Naive thymus-derived CD8-positive, alpha-beta T cell (primary cell): Measurements from ENCODE around the gene PRKRA. TPM values are rescaled to one million over a fixed set of nuclear protein-coding genes. Genes with fewer than 3 reads are reported as not detected.
"Not testable (repeated sequence)": the region's sequence is repeated elsewhere in the genome, so short reads cannot be mapped to it uniquely, and the experiment has no call there.

Experiments used
- ATAC-seq, 2 donors: fragments of 150-1000 bp; cut with Tn5 transposase in 1 of 2; sonication (Bioruptor Pico), chemical (Tn5 transposase) in 1 of 2; 1 replicate in 1 of 2; 2 replicates in 1 of 2; pipeline ENCODE4 v1.10.0; 2021; ENCODE audit warnings: mild to moderate bottlenecking in 2 of 2, moderate library complexity in 2 of 2
- POLR2A ChIA-PET: fragments of 350-600 bp; sonication (Branson Sonifier 250); formaldehyde crosslinking; loops from one replicate; lab custom pipeline; 2021; ENCODE audit warnings: antibody characterized with exemption; lab: Charles Lee
- DNase-seq, 10 donors: peaks; one replicate each; pipeline versions ENCODE4 v3.0.0 to v3.0.0-alpha.2; 2020 to 2022
- H3K27ac Mint-ChIP-seq, 10 donors: one replicate each; pipeline ENCODE4 v1.8.0; 2020 to 2022; ENCODE audit warnings: mild to moderate bottlenecking in 10 of 10, mixed read lengths in 10 of 10, moderate library complexity in 4 of 10, inconsistent platforms in 1 of 10
- H3K27me3 Mint-ChIP-seq, 5 donors: one replicate each; pipeline ENCODE4 v1.8.0; 2021 to 2022; ENCODE audit warnings: mixed read lengths in 5 of 5
- H3K36me3 Mint-ChIP-seq, 3 donors: one replicate each; pipeline ENCODE4 v1.8.0; 2020 to 2022; ENCODE audit warnings: mixed read lengths in 3 of 3, mild to moderate bottlenecking in 2 of 3, inconsistent platforms in 1 of 3
- H3K4me1 Mint-ChIP-seq, 4 donors: one replicate each; pipeline ENCODE4 v1.8.0; 2021 to 2022; ENCODE audit warnings: mixed read lengths in 4 of 4
- H3K4me3 Mint-ChIP-seq, 10 donors: one replicate each; pipeline ENCODE4 v1.8.0; 2020 to 2022; ENCODE audit warnings: mild to moderate bottlenecking in 10 of 10, mixed read lengths in 10 of 10, moderate library complexity in 6 of 10, inconsistent platforms in 1 of 10
- H3K9me3 Mint-ChIP-seq, 9 donors: one replicate each; pipeline ENCODE4 v1.8.0; 2020 to 2022; ENCODE audit warnings: mixed read lengths in 9 of 9, mild to moderate bottlenecking in 3 of 9, inconsistent platforms in 1 of 9, moderate library complexity in 1 of 9
- polyA plus RNA-seq, 3 donors: library from polyadenylated mRNA; unstranded; fragments of 300-500 nt; fragmentation: Illumina TruSeq; gene quantifications; one replicate each; pipeline ENCODE4 v1.2.3, GENCODE V29; 2021
- total RNA-seq, 8 experiments: library from RNA in 2 of 8; stranded (reverse) in 2 of 8; gene quantifications; one replicate each; pipeline ENCODE4 v1.2.3 and lab custom pipeline; 2021 to 2026

The PRKRA gene
- total and polyA plus RNA-seq, 5 experiments from 2014 or later: 57.4 to 74.8 (median 66.1) TPM

- POLR2A ChIA-PET: interaction anchor here (1.0 to 2.2 kb wide), 3 partner anchors 16 to 45 kb away, joined by 3 to 20 read pairs (median 7); partner anchors contain the start of genes PJVK and PRKRA
- Mint-ChIP-seq H3K27ac (peak within 1 kb of the TSS; percentile 96 to 99 (median 98)), H3K4me1 (peaks cover 20 to 48% (median 42%) of the 10 kb centered on the region in 4 donors), H3K9me3 (no peaks in the 10 kb centered on the region), H3K4me3 (peak within 1 kb of the TSS; percentile 92 to 99 (median 98)), H3K36me3 (no peaks in the 10 kb centered on the region), H3K27me3 (no peaks in the 10 kb centered on the region)
- peak; percentile 74 to 77 for ATAC-seq
- peak; percentile 78 to 92 (median 84) for DNase-seq
Observed at GRCh38 chr2:178478439-178479274, 27.7 kb upstream of the PRKRA start, which contains the start of gene FKBP7. Gene FKBP7, minus strand, starts transcription at chr2:178478600. Its CDS starts 101 bp downstream, at chr2:178478499.

DNA sequence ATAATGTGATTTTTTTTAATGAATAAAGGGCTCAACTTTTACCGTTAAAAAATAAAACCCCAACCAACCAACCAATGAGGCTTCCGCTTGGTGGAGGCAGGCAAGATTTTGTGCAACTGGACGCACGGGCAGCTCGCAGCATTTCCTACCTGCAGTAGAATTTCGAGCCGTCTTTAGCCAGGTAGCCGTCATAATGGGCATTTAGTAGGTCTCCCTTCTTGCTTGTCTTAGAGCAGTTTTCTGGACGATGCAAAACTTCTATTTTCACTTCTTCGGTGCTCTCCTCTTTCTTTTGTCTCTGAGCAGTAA lies 27.1 kb upstream of the PRKRA start:
- H3K4me1 Mint-ChIP-seq: peaks cover 23 to 44% (median 40%) of the 10 kb centered on the region in 4 donors
- POLR2A ChIA-PET: interaction anchor here (1.5 kb wide), 1 partner anchor 28 kb away, joined by 6 read pairs; the partner anchor contains the start of genes PJVK and PRKRA
- DNase-seq (no peak), ATAC-seq (no peak)
- no peaks in the 10 kb centered on the region for H3K27me3 Mint-ChIP-seq
- H3K4me3 Mint-ChIP-seq: peak overlapping the region; percentile 92 to 99 (median 98)
- H3K9me3 Mint-ChIP-seq: no peaks in the 10 kb centered on the region
- H3K27ac Mint-ChIP-seq: peak overlapping the region; percentile 96 to 99 (median 98)
- no peaks in the 10 kb centered on the region for H3K36me3 Mint-ChIP-seq

DNA sequence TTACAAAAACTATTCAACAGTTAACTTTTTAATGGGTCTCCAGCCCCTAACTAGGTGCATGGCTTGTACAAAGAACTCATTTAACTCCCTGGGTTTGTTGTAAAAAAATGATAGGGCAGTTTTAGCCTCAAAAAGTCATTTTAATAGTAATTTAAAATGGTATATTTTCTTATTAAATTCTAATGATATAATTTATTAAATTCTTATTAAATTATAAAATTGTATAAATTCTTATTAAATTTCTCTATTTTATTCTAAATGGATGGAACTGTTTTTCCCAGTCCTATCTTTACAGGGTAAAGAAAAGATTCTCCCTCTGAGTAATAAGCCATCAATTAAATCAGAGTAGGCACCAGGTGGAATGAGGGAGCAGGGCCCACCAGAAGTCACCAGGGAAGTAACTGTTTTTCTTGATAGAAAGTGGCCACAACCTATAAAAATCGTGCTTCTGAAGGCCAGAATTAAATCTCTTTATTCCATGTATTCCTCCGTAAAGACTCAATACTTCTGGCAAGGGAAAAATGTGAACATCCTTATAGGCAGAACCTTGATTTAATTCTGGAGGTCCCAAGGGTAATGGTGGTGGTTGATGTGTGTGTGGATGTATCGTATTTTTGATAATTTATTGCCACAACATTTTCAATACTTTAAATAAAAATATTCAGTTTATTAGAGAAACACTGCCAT lies 26.6 kb upstream of the PRKRA start:
- Mint-ChIP-seq H3K4me1 (peaks cover 20 to 40% (median 35%) of the 10 kb centered on the region in 4 donors), H3K27me3 (no peaks in the 10 kb centered on the region), H3K27ac (peak overlapping the region in 9 of 10 donors; percentile 31 to 99 (median 98)), H3K9me3 (no peaks in the 10 kb centered on the region), H3K36me3 (no peaks in the 10 kb centered on the region), H3K4me3 (peak overlapping the region; percentile 39 to 99 (median 98))
- DNase-seq: peak in 1 of 10 donors; percentile 11
- no peak for ATAC-seq
- POLR2A ChIA-PET: interaction anchor here (1.5 kb wide), 1 partner anchor 27 kb away, joined by 6 read pairs; the partner anchor contains the start of genes PJVK and PRKRA

- no peak for ATAC-seq
- no peak for DNase-seq
Observed at GRCh38 chr2:178476477-178476876, 25.5 kb upstream of the PRKRA start.

DNA sequence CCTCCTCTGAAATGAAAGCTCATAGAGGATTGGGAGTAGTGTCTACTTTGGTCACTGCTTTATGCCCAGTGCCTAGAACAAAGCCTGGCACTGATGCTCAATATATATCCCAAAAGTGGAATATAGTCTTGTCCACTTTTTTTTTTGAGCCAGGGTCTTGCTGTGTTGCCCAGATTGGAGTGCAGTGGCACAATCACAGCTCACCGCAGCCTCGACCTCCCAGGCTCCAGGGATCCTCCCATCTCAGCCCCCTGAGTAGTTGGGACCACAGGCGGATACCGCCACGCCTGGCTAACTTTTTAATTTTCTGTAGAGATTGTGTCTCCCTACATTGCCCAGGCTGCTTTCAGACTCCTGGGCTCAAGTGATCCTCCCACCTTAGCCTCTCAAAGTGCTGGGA lies 23.6 kb upstream of the PRKRA start:
- Mint-ChIP-seq H3K27ac (no peak overlapping the region), H3K4me1 (peaks cover 10 to 17% (median 15%) of the 10 kb centered on the region in 4 donors), H3K4me3 (no peak overlapping the region), H3K9me3 (no peaks in the 10 kb centered on the region), H3K36me3 (peaks cover 0 to under 1% (median 0%) of the 10 kb centered on the region in 3 donors), H3K27me3 (no peaks in the 10 kb centered on the region)
- no peak for DNase-seq
- POLR2A ChIA-PET: interaction anchor here (0.5 kb wide), 1 partner anchor 225 kb away, joined by 5 read pairs; no protein-coding TSS in a partner anchor
- no peak for ATAC-seq

More at GRCh38 chr2:178476477-178476876, 25.5 kb upstream of the PRKRA start:
- H3K4me1 Mint-ChIP-seq: peaks cover 12 to 29% (median 24%) of the 10 kb centered on the region in 4 donors
- peak overlapping the region in 1 of 10 donors; percentile 37 for H3K4me3 Mint-ChIP-seq
- H3K27me3 Mint-ChIP-seq: no peaks in the 10 kb centered on the region
- no peaks in the 10 kb centered on the region for H3K9me3 Mint-ChIP-seq
- H3K27ac Mint-ChIP-seq: peak overlapping the region in 3 of 10 donors; percentile 17 to 38 (median 28)
- H3K36me3 Mint-ChIP-seq: no peaks in the 10 kb centered on the region
- POLR2A ChIA-PET: interaction anchor here (1.5 kb wide), 1 partner anchor 26 kb away, joined by 6 read pairs; the partner anchor contains the start of genes PJVK and PRKRA

DNA sequence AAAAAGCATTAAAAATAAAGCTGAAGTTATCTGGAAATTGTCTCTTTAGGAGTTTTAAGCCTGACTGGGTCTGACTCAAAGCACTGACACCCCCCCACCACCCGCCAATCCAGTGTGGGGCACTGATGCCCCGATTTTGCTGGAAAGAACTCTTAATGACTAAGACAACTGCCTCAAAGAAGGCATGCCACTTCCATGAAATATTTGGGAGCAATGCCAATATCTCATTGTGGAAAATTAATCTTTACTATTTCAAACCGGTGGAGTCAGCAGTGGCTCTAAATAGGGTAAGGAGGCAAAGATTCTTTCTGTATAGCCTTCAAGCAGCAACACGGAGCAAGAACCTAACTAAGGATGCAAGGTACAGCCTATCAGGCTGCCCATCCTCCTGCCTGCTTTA lies 23.0 kb upstream of the PRKRA start:
- Mint-ChIP-seq H3K9me3 (no peaks in the 10 kb centered on the region), H3K4me3 (no peak overlapping the region), H3K27ac (peak overlapping the region in 3 of 10 donors; percentile 11 to 56 (median 53)), H3K36me3 (peaks cover 0 to 1% (median under 1%) of the 10 kb centered on the region in 3 donors), H3K27me3 (no peaks in the 10 kb centered on the region), H3K4me1 (peaks cover 8 to 10% (median 9%) of the 10 kb centered on the region in 4 donors)
- POLR2A ChIA-PET: interaction anchor here (0.5 kb wide), 1 partner anchor 226 kb away, joined by 5 read pairs; no protein-coding TSS in a partner anchor
- no peak for DNase-seq
- ATAC-seq: no peak

GRCh38 chr2:178473373-178473772 lies 22.4 kb upstream of the PRKRA start:
- Mint-ChIP-seq H3K27ac (peak overlapping the region in 1 of 10 donors; percentile 7), H3K27me3 (no peaks in the 10 kb centered on the region), H3K4me3 (no peak overlapping the region), H3K36me3 (peaks cover 0 to 4% (median 1%) of the 10 kb centered on the region in 3 donors), H3K9me3 (no peaks in the 10 kb centered on the region), H3K4me1 (peaks cover 3 to 6% (median 5%) of the 10 kb centered on the region in 4 donors)
- POLR2A ChIA-PET: interaction anchor here (0.6 kb wide), 1 partner anchor 16 kb away, joined by 3 read pairs; no protein-coding TSS in a partner anchor
- ATAC-seq (no peak), DNase-seq (no peak)

DNA sequence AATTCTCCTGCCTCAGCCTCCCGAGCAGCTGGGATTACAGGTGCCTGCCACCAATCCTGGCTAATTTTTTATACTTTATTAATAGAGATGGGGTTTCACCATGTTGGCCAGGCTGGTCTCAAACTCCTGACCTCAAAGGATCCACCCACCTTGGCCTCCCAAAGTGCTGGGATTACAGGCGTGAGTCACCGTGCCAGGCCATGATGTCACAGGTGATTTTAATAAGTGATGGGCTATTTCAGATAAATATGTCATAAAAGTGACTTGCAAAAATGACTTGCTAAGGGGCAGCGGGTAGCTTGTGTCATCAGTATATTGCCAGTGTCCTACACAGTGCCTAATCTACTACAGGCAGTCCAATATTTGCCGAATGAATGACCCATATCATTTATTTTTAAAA lies 20.3 kb upstream of the PRKRA start:
- H3K4me3 Mint-ChIP-seq, ATAC-seq, H3K4me1 Mint-ChIP-seq, H3K9me3 Mint-ChIP-seq, H3K27me3 Mint-ChIP-seq, DNase-seq, H3K27ac Mint-ChIP-seq: not testable (repeated sequence)
- H3K36me3 Mint-ChIP-seq: peaks cover 0 to 15% (median 6%) of the 10 kb centered on the region in 3 donors
- POLR2A ChIA-PET: interaction anchor here (0.6 to 1.7 kb wide), 2 partner anchors 20 to 24 kb away, joined by 4 to 5 read pairs; partner anchors contain the start of genes PJVK and PRKRA

GRCh38 chr2:178469219-178469849 lies 18.4 kb upstream of the PRKRA start:
- Mint-ChIP-seq H3K4me1 (peaks cover 0 to 4% (median 0%) of the 10 kb centered on the region in 4 donors), H3K9me3 (no peaks in the 10 kb centered on the region), H3K4me3 (no peak overlapping the region), H3K27ac (no peak overlapping the region), H3K36me3 (peaks cover 0 to 23% (median 15%) of the 10 kb centered on the region in 3 donors), H3K27me3 (no peaks in the 10 kb centered on the region)
- POLR2A ChIA-PET: interaction anchor here (1.3 kb wide), 1 partner anchor 18 kb away, joined by 3 read pairs; the partner anchor contains the start of genes PJVK and PRKRA
- no peak for ATAC-seq
- no peak for DNase-seq

DNA sequence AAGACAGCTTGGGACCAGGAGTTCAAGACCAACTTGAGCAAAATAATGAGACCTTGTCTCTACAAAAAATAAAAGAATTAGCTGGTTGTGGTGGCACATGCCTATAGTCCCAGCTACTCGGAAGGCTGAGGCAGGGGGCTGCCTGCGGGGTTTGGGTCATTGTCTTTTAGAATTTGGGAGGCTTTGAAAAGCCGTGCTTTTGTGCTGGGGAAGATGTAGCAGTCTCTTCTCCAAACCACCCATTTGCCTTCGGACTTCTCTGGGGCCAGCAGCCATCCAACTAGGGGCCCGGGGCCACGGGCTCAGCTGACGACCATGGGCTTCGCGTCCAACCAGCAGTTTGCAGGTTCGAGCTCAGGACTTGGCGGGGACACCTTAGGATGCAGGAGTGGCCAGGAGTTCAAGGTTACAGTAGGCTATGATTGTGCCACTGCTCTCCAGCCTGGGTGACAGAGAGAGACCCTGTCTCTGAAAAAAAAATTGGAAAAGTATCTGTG lies 6.5 kb upstream of the PRKRA start:
- H3K27ac Mint-ChIP-seq: no peak overlapping the region
- DNase-seq (no peak), ATAC-seq (no peak)
- H3K27me3 Mint-ChIP-seq: no peaks in the 10 kb centered on the region
- H3K4me3 Mint-ChIP-seq: no peak overlapping the region
- POLR2A ChIA-PET: no interaction called here
- H3K36me3 Mint-ChIP-seq: no peaks in the 10 kb centered on the region
- H3K9me3 Mint-ChIP-seq: no peaks in the 10 kb centered on the region
- peaks cover 0 to 2% (median 0%) of the 10 kb centered on the region in 4 donors for H3K4me1 Mint-ChIP-seq

- DNase-seq: no peak
- Mint-ChIP-seq H3K36me3 (no peaks in the 10 kb centered on the region), H3K4me1 (peaks cover 2 to 9% (median 5%) of the 10 kb centered on the region in 4 donors), H3K4me3 (no peak overlapping the region), H3K27me3 (no peaks in the 10 kb centered on the region), H3K27ac (no peak overlapping the region), H3K9me3 (no peaks in the 10 kb centered on the region)
- POLR2A ChIA-PET: no interaction called here
- no peak for ATAC-seq
Observed at GRCh38 chr2:178455947-178456346, 5.0 kb upstream of the PRKRA start.

DNA sequence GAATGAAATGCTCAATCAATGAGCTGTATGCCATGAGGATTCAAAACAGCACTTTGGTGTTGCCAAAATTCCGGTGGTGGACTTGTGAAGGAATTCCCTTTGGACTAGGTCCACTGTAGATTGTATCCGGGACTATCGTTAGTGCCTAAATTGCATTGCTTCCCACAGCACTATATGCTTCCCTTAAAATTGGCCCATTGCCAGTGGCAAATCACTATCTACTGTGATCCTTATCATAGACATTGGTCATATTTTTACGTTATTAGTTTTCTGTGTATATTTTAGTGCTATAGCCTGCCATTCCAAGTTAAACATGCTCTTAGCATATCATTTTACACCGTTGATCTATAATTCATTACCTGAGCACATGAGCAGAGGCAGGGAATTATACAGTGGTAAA lies 1.9 kb upstream of the PRKRA start:
- no peaks in the 10 kb centered on the region for H3K27me3 Mint-ChIP-seq
- H3K36me3 Mint-ChIP-seq: peaks cover 0 to 11% (median 6%) of the 10 kb centered on the region in 3 donors
- DNase-seq (no peak), ATAC-seq (no peak)
- peaks cover 13 to 34% (median 28%) of the 10 kb centered on the region in 4 donors for H3K4me1 Mint-ChIP-seq
- POLR2A ChIA-PET: no interaction called here
- H3K27ac Mint-ChIP-seq: no peak overlapping the region
- H3K4me3 Mint-ChIP-seq: no peak overlapping the region
- H3K9me3 Mint-ChIP-seq: no peaks in the 10 kb centered on the region
